Inflammatory macrophage treated with lipopolysaccharide for 4 hours (primary cell): Measurements from ENCODE around the gene GATAD2B.

Source experiments
- DNase-seq: peaks from one replicate; pipeline ENCODE4 v3.0.0-alpha.2; 2020

Gene GATAD2B

DNA sequence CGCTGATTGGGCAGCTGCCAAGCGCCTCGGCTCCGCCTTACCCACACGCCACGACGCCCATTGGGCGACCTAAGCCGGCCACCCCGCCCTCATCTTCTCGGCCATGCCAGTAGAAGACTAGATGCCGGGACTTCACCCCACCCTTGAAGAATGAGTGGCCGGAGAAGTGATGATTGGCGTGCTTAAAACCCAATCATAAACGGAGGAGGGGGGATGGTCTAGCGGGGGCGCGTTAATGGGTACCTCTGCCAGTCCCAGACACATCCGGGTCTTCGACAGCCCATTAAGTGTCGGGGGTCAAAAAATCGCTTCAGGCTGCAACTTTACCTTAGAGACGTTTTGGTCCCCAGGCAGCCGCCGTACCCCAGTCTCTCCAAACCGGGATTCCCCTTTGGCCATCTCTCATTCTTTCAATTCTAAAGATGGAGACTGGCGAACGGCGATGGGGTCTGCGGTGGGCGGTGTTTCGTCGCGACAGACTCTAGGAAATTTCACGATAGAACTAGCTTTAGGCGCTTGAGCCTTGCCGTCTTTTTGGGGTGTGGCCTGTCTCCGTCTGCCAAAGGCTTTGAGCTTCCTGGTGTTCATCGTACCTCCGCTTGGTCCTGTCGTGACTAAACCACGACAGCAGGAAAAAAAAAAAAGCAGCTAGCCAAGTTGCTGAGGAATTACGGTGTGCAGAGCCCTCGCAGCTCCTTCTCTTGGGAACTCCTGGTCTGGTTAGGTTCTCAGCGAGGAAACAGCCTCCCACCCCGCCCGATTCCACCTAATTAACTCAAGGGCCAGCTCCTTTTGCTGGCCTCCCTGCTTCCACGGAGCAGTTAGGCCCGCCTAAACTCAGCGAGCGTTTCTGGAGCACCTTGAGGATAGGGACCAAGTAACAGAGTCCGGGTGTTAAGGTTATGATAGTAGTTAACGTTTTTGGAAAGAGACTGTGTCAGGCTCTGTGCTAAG, at the start of gene GATAD2B:
GATAD2B (minus strand) TSS at position 1 of the 954 bp plus-strand sequence. CDS start 94,625 bp downstream, outside the sequence.
- DNase-seq = peak; percentile 100

DNA sequence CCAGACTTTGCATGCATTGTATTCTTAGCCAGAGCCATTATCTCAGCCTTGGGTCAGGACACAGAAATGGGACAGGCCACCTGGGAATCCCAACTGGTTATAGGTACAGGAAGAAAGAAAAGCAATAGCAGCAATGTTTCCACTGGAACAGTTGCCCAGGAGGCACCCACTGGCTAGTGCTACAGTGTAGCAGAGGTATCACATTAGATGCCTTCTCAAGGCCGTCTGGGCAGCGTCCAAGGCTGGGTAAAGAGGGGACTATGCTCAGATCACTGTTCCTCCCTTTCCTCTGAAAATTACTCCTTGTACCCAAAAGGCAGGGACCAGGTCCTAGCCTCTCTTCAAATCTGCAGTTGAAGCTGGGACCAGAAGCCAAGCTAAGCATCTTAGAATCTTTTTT, 47.6 kb upstream of the GATAD2B start:
- no peak for DNase-seq

DNA sequence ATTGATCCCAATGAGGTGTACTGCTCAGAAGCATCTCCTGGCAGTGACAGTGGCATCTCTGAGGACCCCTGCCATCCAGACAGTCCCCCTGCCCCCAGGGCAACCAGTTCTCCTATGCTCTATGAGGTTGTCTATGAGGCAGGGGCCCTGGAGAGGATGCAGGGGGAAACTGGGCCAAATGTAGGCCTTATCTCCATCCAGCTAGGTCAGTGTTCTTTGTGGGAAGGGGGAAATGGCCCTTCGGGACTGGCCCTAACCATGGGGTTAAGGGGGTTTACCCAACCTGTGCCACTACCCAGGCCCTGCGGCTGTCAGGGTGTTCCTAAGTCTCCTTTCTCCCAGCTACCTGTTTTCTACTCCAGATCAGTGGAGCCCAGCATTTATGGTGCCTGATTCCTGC, 46.2 kb upstream of the GATAD2B start:
- no peak for DNase-seq

DNA sequence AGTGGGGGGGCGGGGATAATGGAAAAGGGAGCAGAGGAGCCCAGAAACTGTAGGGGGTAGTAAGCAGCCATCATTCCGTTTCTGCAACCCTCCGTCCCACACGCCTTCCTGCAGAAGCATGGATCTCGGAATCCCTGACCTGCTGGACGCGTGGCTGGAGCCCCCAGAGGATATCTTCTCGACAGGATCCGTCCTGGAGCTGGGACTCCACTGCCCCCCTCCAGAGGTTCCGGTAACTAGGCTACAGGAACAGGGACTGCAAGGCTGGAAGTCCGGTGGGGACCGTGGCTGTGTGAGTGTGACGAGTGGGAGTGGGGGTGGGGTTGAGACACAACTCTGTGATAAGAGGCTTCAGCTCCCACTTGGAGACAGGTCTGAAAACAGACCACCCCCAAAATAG, 45.6 kb upstream of the GATAD2B start:
- no peak for DNase-seq

DNA sequence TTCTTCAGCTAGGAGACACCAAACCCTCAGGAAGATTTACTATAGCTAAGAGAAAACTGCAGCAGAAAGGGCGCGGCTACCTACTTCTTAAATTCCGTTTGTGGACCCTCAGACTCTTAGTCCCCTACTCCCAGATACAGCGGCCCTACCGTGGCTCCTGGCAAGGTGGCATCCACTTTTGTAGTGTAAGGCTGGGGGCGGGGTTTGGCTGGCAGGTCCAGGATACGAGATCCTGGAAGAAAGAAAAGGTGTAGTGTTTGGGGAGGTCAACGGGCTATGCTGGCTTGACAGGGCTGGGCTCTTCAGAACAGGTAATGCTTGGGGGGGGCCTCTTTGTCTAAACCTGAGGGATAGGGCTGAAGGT, 45.2 kb upstream of the GATAD2B start:
- DNase-seq = no peak

DNA sequence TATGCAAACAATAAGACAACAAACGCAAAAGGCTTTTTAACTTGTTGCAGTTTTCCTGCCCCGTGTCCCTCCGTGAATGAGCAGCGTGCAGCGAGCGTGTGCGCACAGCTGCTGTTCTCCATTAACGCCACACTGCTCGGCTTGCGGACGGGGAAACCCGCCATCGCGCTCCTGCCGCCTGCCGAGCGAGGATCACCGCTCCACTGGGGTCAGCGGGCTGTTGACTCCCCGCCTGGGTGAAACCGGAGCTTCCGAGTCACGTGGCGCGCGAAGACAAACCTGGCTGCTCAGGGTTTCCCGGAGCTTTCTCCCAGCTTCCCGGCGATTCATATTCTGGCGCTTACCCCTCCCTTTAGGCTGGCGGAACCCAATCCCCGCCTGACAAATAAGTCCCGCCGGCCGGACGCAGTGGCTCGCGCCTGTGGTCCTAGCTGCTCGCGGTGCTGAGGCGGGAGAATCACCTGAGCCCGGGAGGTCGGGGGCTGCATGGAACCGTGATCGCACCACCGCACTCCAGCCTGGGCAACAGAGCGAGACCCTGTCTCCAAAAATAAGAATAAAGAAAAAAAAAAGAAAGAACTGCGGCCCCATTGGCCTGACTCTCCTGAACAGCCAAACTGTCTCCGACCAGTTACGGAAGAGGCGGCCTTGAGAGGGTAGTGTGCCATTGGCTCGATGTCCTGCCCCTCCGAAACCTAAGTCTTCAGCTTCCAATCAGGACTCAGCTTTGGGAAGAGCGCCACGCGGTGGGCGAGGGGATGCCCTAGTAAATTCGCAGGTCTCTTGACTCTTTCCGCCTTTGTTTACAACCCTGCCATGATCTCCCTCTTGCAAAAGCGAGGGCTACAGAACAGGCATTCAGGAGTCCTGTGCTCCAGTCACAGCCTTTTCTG, 44.6 kb upstream of the GATAD2B start, which contains the start of gene CREB3L4:
CREB3L4 (plus strand) TSS at position 796 of the 893 bp plus-strand sequence. CDS start 624 bp downstream, outside the sequence.
- peak; percentile 97 for DNase-seq

DNA sequence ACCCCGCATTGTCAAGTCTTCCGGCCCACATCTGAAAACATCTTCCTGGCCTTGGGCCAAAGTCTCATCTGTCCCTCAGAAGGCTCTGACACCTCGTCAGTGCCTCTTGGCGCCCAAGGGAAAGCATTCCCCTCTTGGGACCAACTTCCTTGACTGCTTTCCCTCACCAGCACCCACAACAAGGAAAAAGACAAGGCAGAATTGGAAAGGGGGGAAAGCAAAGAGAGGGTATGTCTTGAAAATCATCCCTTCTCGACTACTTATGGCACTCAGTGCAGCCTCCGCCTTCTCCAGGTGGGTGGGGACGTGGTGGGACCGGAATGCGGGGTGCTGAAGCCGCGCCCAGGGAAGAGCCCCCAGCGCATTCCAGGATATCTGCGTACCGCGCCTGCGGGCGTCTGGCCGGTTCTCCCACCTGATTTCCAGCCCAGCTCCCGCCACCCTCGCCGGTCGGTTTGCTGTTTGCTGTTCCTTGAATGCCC, 41.1 kb upstream of the GATAD2B start:
- DNase-seq = no peak

DNA sequence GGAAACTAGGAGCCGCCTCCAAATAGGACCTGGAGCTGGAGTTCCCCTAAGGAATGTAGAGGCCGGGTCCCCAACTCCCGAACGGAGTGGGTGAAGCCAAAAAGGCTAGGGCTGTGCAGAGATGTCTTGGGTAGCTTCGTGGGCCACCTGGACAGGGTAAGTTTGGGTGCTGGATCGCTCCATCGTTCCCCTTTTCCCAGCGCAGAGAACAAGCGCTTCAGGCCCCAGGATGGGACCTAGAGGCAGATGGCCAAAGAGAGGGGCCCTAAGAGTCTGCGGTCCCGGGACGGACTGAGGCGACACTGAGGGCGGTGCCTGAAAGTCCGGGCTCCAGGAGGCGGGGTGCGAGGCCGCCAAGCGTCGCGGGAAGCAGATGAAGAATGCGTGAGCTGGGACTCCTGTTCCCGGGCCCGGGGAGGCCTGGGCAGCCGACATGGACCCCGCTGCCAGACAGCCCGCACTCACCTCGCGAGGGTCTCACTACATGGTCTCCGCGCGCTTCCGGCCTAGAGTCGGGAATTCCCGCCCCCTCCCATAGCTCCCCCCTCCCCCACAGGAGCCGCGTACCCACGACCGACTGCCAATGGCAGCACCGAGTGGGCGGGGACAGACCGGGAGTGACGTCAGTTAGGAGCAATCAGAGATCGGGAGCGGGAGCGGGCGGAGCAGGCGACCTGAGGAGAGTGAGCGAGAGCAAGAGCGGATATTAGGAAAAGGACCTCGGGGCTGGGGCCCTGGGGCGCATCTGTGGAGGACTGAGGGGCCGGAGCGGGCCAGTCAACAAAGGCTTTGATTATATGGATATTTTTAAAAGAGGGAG, 40.5 kb upstream of the GATAD2B start, which contains the start of gene SLC39A1:
SLC39A1 (minus strand) TSS at position 508 of the 820 bp plus-strand sequence. CDS start 822 bp downstream, outside the sequence.
- DNase-seq = peak; percentile 98

DNA sequence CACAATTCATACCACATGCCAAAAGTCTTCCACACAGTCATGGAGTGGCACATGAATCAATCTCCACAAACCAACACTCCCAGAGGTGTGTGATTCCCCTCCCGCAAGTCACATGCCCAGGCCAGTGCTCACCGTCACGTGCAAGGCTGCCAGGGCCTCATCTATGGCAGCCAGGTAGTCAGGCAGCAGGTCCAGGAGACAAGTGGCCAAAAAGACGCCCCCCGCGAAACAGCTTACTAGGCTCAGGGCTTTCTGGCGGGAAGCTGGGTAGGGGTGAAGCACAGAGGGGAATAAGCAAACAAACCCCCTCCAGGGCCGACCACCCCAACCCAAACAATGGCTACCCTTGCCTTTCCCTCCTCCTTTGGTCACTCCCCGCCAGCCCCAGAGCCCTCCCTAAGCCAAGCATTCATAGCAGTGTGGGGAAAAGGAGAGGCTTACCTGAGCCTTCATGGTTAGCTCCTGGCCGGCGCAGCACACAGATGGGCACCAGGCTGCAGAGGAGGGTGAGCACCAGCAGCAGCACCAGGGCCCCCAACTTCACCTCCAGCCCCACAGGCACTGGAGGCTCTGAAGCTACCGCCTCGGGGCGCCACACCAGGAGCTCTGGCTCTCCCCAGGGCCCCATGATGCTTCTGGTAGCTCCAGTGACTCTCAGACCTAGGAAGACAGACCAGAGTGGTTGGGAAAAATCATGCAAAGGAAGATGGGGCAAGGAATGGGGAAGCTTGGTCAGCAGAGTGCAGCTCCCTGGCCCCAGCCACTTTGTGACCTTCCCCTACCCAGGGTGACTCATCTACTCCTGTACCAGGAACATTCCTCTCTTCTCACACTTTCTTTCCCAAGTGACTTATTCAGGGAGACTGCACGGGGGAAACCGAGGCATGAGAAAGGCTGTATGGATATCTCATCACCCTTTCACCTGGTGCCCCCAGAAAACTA, 39.6 kb upstream of the GATAD2B start:
- peak; percentile 79 for DNase-seq

DNA sequence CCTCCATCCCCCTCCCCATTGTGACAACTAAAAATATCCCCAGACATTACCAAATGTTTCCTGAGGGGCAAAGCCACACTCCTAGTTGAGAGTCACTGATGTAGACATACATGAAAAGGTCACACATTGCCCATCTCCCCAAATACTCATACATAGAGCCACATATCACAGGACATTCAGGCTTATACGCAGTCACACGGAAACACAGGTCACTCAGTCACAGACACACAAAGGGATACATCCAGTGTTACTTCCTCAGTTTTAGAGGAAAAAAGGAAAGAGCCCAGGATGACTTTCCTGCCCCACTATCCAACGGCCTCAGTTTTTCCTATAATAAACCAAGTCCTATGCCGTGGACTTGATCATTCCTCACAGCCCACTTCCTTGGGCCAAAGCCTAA, 38.6 kb upstream of the GATAD2B start:
- DNase-seq = peak; percentile 27

DNA sequence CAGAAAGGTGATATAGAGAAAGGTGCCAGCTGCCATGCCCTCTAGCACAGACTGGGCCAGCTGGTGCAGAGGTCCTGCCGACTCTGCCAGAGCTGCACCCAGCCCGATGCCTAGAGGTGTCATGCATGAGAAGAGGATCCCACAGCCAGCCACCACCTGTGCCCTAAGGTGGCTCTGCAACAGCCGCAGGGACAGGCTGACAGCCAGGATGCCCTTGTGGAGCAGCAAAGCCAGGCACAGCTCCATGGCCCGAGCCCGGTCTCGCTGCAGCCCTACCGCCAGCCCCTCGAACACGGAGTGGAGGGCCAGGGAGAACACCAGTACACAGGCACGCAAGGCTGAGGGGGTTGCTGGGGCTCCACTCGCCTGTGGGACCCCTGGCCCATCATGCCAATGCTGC, 37.4 kb upstream of the GATAD2B start:
- DNase-seq = no peak

DNA sequence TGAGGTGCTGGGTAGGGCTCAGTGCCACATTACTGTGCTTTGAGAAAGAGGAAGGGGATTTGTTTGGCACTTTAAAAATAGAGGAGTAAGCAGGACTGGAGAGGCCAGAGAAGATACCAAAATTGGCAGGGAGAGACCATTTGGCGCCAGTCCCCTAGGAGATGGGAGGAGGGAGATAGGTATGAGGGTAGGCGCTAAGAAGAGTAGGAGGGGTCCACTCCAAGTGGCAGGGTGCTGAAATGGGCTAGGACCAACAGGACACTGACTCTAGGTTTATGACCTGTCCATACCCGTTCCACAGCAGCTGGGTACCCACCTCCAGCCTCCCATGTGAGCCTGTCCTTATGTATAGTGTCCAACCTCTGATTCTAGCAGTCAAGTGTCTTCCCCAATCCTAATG, 36.7 kb upstream of the GATAD2B start:
- no peak for DNase-seq

DNA sequence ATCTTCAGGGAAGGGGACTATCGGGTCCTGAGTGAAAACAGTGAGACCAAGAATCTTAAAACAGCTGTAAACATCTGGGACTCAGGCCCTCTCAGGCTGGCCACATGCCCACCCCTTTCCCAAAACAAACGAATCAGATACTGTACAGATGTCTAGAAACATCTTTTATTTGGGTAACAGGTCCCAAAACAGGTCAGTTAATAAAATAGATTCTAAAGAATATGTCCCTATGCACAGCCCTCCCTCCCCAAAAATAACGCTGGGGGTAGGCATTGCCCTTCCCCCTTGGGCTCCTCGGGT, 36.1 kb upstream of the GATAD2B start:
- DNase-seq = no peak

DNA sequence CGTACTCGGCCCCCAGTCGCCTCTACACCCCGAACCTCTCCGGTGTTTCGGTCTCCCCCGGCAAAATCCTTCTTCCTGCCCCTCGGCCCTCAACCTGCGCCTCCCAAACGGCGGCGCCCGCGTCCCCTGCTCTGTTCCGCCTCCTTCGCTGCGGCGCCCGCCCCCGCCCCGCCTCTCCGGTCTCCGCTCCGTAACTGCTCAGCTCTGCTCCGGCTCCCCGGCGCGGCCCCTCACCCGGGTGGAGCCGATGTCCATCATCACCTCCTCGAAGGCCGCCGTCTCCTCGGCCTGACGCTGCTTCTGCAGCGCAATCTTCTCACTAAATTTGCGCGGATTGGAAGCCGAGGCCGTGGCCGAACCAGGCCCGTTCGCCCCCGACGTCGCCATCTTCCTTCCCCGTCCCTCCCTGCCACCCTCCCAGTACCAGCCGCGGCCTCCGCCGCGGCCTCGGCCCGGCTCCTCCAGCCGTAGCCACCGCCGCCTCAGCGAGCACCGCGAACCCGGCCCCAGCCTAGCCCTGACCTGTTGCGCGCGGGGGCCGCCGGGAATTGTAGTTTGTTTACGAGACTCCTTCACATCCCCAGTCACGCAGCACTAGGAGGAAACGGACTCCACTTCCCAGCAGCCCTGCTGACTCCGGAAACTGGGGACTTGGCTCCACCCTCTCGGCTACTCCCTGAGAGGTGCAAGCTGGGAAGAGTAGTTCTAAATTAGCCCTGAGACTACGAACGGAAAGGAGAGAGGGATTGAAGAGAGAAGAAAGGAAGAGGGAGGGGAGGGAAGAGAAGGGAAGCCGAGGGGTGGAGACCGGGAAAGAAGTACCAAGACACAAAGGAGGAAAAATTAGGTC, 35.6 kb upstream of the GATAD2B start, which contains the start of gene CRTC2:
CRTC2 (minus strand) TSS at position 502 of the 850 bp plus-strand sequence; CDS start at position 387, 115 bp downstream.
- DNase-seq = peak; percentile 99

DNA sequence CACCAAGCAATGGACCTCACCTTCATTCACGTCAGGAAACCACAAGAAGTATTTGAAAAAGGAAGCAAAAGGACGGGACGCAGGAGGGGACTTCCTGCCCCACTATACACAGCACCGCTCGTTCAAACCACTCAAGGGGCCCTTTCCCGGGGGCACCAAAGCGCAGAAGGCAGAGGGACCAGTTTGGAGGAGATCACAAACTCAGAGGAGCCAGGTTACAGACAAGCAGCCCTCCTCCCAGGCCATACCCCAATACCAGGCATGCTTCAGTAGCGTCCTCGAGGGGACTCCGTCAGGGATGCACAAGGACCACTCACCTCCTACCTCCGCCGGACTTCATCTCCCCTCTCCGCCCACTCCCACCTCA, 35.0 kb upstream of the GATAD2B start:
- peak; percentile 47 for DNase-seq

DNA sequence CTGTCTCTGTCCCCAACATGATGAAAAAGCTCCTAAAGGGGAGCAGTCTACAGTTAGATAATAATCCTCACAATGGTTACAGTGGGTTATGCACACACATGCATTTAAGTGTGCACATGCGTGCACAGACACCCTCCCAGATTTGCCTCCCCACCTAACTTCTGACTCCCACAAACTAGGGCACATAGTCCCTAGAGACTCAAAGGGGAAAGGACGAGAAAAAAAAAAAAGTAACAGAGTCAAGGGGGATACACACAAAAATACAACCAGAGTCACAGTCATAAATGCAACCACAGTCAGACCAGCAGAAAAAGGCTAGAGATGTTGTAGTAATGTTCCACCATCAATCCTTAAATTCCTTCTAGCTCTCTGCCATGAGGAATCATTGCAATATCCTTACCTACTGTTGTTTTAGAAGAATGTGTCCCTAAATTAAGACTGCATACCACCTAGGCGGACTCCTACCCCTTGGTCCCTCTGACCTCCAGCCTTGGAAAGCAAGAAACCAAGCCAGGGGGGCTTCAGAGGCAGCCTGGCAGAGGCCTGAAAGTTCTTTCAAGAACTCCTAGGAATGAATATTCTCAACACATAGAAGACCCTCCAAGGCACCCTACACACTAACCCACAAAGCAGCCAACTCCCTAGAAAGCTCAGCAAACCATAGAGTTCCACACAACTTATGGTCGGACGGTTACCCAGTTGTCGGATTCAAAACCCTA, 34.4 kb upstream of the GATAD2B start:
- no peak for DNase-seq

DNA sequence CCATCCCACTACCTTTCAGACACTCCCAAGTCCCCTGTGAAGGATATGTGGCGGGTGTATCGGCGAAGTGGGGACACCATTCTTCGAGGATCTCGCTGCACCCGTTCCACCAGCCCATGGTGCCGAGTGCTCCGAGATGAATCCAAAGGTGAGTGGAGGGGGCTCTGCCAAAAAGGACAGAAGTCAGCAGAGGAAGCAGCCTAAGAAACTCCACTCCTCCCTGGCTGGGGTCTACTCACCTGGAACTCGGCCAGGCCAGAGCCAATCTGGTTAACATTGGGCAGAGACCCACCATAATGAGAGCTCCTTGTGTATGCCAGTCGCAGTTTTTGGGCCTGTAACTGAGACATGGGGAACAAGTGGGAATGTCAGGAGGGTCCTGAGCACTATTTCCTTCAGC, 32.1 kb upstream of the GATAD2B start:
- no peak for DNase-seq

DNA sequence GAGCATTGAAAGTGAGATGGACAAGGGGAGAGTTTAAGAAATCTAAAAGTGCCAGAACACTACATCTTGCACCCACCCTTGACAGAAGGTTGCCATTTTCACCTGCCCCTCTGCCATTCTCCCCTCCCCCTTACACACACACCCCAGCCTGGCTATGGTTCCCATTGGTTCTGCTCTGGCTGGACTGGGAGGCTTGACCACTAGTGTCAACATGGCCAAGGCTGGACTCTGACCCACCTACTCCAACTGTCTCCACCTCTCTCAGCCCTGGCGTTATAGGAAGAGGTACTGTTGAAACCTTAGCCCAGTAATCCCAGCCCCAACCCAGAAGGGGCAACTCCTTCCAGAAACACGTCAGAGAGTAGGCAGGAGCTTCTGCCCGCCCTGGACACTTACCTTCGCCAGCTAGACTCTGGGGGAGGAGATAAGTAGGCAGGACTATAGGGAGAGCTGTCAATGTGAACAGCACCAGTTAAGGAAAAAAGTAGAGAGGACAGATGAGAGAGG, 31.1 kb upstream of the GATAD2B start:
- DNase-seq = no peak

DNA sequence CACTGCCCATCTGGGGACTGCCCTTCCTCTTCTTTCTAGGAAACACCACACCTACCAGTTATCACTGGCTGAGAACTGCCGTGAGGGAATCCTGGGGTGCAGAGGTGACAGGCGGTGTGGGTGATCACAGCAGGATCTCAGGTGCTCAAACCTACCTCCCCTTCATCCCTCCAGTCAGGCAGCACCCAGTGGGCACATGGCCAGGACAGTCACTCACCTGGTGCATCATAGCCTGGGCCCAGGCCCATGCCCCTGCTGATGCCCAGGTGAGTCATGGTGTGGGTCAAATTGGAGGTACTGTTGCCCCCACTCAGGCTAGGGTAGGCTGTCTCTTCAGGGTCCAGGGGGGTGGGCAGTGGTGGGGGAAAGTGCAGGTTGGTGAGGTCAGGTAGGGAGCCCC, 29.0 kb upstream of the GATAD2B start:
- DNase-seq = no peak
